DND-41 (cell line): Measurements from ENCODE around the gene EP400.

Experiments
- ATAC-seq: fragments of 200-7000 bp; cut with Tn5 transposase; 3 replicates; pipeline ENCODE4 v1.9.1; 2021; ENCODE audit warnings: low read depth; ENCODE audit not compliant: insufficient read depth
- DNase-seq: peaks from one replicate; pipeline ENCODE4 v3.0.0-alpha.2; 2020
- H2AFZ ChIP-seq: 2 replicates; pipeline ENCODE4 v1.6.0; 2012; ENCODE audit warnings: low read depth, low read length
- H3K27ac ChIP-seq: 2 replicates; pipeline ENCODE4 v1.5.1; 2012; ENCODE audit warnings: low read length, inconsistent platforms
- H3K27me3 ChIP-seq: fragments of 200-600 bp; sonication (generic); 2 replicates; pipeline ENCODE4 v1.6.0; 2012; ENCODE audit warnings: low read length, mild to moderate bottlenecking, inconsistent platforms; ENCODE audit not compliant: insufficient read depth, poor library complexity
- H3K36me3 ChIP-seq: 2 replicates; pipeline ENCODE4 v1.5.1; 2012; ENCODE audit warnings: low read length, inconsistent platforms; ENCODE audit not compliant: insufficient read depth
- H3K4me1 ChIP-seq: 2 replicates; pipeline ENCODE4 v1.5.1; 2012; ENCODE audit warnings: mild to moderate bottlenecking, low read length; ENCODE audit not compliant: insufficient read depth
- H3K4me2 ChIP-seq: 2 replicates; pipeline ENCODE4 v1.6.0; 2012; ENCODE audit warnings: mild to moderate bottlenecking, moderate library complexity, low read length, inconsistent platforms; ENCODE audit not compliant: insufficient read depth
- H3K4me3 ChIP-seq, 2 experiments: fragments of 200-600 bp in 1 of 2; shearing (Covaris generic) in 1 of 2; 2 replicates each; pipeline ENCODE4 v1.5.1; 2012 to 2016; ENCODE audit warnings: inconsistent platforms in 2 of 2, low read length in 2 of 2, mild to moderate bottlenecking in 2 of 2, low read depth in 1 of 2, moderate library complexity in 1 of 2
- H3K79me2 ChIP-seq: 2 replicates; pipeline ENCODE4 v1.6.0; 2012; ENCODE audit warnings: low read length, inconsistent platforms; ENCODE audit not compliant: insufficient read depth
- H3K9ac ChIP-seq: 2 replicates; pipeline ENCODE4 v1.6.0; 2012; ENCODE audit warnings: low read depth, mild to moderate bottlenecking, inconsistent platforms, low read length, moderate library complexity
- H3K9me3 ChIP-seq: 2 replicates; pipeline ENCODE4 v1.5.1; 2012; ENCODE audit warnings: low read length, moderate library complexity, mild to moderate bottlenecking, inconsistent platforms; ENCODE audit not compliant: insufficient read depth, severe bottlenecking
- H4K20me1 ChIP-seq: 2 replicates; pipeline ENCODE4 v1.6.0; 2012; ENCODE audit warnings: low read length; ENCODE audit not compliant: insufficient read depth
- CTCF ChIP-seq: IDR thresholded peaks from 2 replicates; pipeline ENCODE4 v1.5.1; 2012; ENCODE audit warnings: borderline replicate concordance, low read length, moderate library complexity, mild to moderate bottlenecking; ENCODE audit not compliant: poor library complexity, severe bottlenecking; ENCODE audit errors: extremely low read depth
- EZH2 ChIP-seq: IDR thresholded peaks from 3 replicates; pipeline ENCODE4 v1.6.1; 2012; ENCODE audit warnings: borderline replicate concordance, low read depth, mild to moderate bottlenecking, moderate library complexity, low read length, inconsistent platforms; ENCODE audit not compliant: severe bottlenecking

Gene EP400

GRCh38 chr12:132083941-132084620 lies 134.3 kb downstream of the EP400 start:
- TF ChIP-seq CTCF: no peak
- no peak for TF ChIP-seq EZH2
- Histone ChIP-seq H3K79me2 (peaks cover 47% of the 10 kb centered on the region), H3K27ac (peak overlapping the region; percentile 95), H2AFZ (peak overlapping the region; percentile 81), H3K4me2 (peak overlapping the region; percentile 98), H3K4me3 (peak overlapping the region; percentile 55 to 88; a peak in 3 of 4 replicates), H3K9me3 (no peaks in the 10 kb centered on the region), H3K36me3 (peaks cover 26% of the 10 kb centered on the region), H3K9ac (peak overlapping the region; percentile 95), H3K27me3 (no peaks in the 10 kb centered on the region), H4K20me1 (peaks cover 11% of the 10 kb centered on the region), H3K4me1 (peaks cover 31% of the 10 kb centered on the region)
- ATAC-seq (peak; percentile 87), DNase-seq (peak; percentile 89)

DNA sequence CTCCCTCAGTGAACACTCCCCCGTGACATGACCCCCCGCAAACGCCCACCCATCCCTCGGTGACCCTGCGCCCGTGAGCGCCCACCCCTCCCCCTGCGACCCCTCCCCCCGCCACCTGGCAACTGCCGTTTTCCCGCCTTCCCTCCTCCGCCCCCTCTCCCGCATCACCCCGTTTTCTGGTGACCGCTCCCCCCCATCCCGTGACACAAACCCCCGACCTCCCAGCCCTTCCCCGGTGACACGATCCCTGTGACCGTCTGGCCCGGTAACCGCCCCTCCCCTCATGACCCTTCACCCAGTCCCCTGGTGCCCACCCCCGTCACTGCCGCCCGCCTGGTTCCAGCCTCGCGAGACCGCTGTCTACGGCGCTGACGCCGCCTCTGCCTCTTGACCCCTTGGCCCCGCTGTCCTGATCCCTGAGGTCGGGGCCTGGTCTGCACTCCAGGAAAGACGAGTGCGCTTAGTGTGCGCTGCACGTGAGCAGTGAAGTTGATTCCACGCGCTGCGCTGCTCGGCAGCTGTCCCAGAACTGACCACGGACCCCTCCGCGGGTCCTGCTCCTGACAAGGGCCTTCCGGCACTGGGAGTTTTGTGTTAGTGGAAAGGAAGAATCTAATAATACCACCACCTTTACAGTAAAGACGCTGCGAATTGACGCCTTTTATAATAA lies 135.0 kb downstream of the EP400 start:
- ATAC-seq (peak; percentile 50), DNase-seq (peak; percentile 68)
- TF ChIP-seq EZH2 (no peak), CTCF (no peak)
- Histone ChIP-seq H4K20me1 (peaks cover 11% of the 10 kb centered on the region), H3K4me3 (peak overlapping the region; percentile 55 to 88; a peak in 3 of 4 replicates), H2AFZ (peak overlapping the region; percentile 81), H3K27ac (peak overlapping the region; percentile 95), H3K9me3 (no peaks in the 10 kb centered on the region), H3K4me1 (peaks cover 31% of the 10 kb centered on the region), H3K36me3 (peaks cover 28% of the 10 kb centered on the region), H3K27me3 (no peaks in the 10 kb centered on the region), H3K9ac (peak overlapping the region; percentile 95), H3K4me2 (peak overlapping the region; percentile 98), H3K79me2 (peaks cover 54% of the 10 kb centered on the region)

DNA sequence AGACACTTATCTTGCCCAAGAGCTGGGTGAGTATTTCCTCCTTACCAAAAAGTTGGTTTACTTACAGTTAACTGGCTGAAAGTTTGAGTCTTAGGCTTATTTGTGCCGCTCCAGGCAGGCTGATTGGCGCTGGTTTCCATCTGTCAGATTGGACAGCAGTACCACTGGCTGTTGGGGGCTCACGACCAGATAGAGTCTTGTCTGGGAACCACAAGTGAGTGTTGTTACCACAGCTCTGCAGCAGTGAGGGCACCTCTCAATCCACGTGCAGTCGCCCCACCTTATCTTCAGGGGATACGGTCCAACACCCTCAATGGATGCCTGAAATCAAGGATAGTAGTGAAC lies 135.5 kb downstream of the EP400 start:
- Histone ChIP-seq H3K4me2 (peak overlapping the region; percentile 98), H3K4me3 (peak overlapping the region; percentile 55 to 88; a peak in 3 of 4 replicates), H3K4me1 (peaks cover 31% of the 10 kb centered on the region), H3K9me3 (no peaks in the 10 kb centered on the region), H3K36me3 (peaks cover 29% of the 10 kb centered on the region), H4K20me1 (peaks cover 11% of the 10 kb centered on the region), H3K27me3 (no peaks in the 10 kb centered on the region), H2AFZ (peak overlapping the region; percentile 75; the same call in 1 of the 2 replicates), H3K79me2 (peaks cover 59% of the 10 kb centered on the region), H3K9ac (peak overlapping the region; percentile 95), H3K27ac (peak overlapping the region; percentile 95)
- TF ChIP-seq EZH2: no peak
- no peak for TF ChIP-seq CTCF
- DNase-seq: peak; percentile 50
- peak; percentile 21 for ATAC-seq
